MG63 (cell line): Measurements from ENCODE around the gene FBXL16. TPM values are rescaled to one million over a fixed set of nuclear protein-coding genes. Genes with fewer than 3 reads are reported as not detected.
A peak's percentile ranks its signal among the peaks of the same experiment; 100 is the strongest.
"Not testable (repeated sequence)": the region's sequence is repeated elsewhere in the genome, so short reads cannot be mapped to it uniquely, and the experiment has no call there.

Source experiments
- DNase-seq: peaks from one replicate; pipeline ENCODE4 v3.0.0-alpha.2; 2020
- H3K27me3 ChIP-seq: fragments of 250-450 bp; sonication (Bioruptor Pico); 2 replicates; pipeline ENCODE4 v1.5.1; 2020; ENCODE audit warnings: mild to moderate bottlenecking, moderate library complexity
- H3K36me3 ChIP-seq: fragments of 250-450 bp; sonication (Bioruptor Pico); 2 replicates; pipeline ENCODE4 v1.5.1; 2020; ENCODE audit warnings: mild to moderate bottlenecking, moderate library complexity
- H3K4me3 ChIP-seq: fragments of 250-450 bp; sonication (Bioruptor Pico); 2 replicates; pipeline ENCODE4 v1.5.1; 2020; ENCODE audit warnings: mild to moderate bottlenecking, moderate library complexity
- H3K9me3 ChIP-seq: fragments of 250-450 bp; sonication (Bioruptor Pico); 2 replicates; pipeline ENCODE4 v1.5.1; 2020; ENCODE audit warnings: mild to moderate bottlenecking, moderate library complexity
- total RNA-seq: library from RNA; depleted of rRNA; stranded (reverse); fragments of >200 nt; shearing (Covaris generic); gene quantifications from 2 replicates; pipeline ENCODE4 v1.2.3, GENCODE V29; 2014; ENCODE audit warnings: low replicate concordance

FBXL16 gene
- total RNA-seq, 1 experiment from 2014 or later: 0.16 TPM

- H3K27me3 ChIP-seq: no peaks in the 10 kb centered on the region
- H3K9me3 ChIP-seq: no peaks in the 10 kb centered on the region
- no peak for DNase-seq
- no peak overlapping the region for H3K4me3 ChIP-seq
- H3K36me3 ChIP-seq: peaks cover 4% of the 10 kb centered on the region; the same call in 1 of the 2 replicates
Observed at GRCh38 chr16:718389-718788, 12.8 kb upstream of the FBXL16 start.

- no peak overlapping the region for H3K4me3 ChIP-seq
- no peaks in the 10 kb centered on the region for H3K9me3 ChIP-seq
- H3K36me3 ChIP-seq: peaks cover under 1% of the 10 kb centered on the region; the same call in 1 of the 2 replicates
- no peaks in the 10 kb centered on the region for H3K27me3 ChIP-seq
- no peak for DNase-seq
Observed at GRCh38 chr16:717450-718245, 12.0 kb upstream of the FBXL16 start.

- H3K4me3 ChIP-seq: no peak overlapping the region
- H3K9me3 ChIP-seq: no peaks in the 10 kb centered on the region
- H3K27me3 ChIP-seq: no peaks in the 10 kb centered on the region
- H3K36me3 ChIP-seq: no peaks in the 10 kb centered on the region; the same call in 1 of the 2 replicates
- no peak for DNase-seq
Observed at GRCh38 chr16:716768-717325, 11.2 kb upstream of the FBXL16 start.

- Histone ChIP-seq H3K9me3 (no peaks in the 10 kb centered on the region), H3K4me3 (peak overlapping the region; percentile 19), H3K27me3 (peaks cover 3% of the 10 kb centered on the region), H3K36me3 (no peaks in the 10 kb centered on the region)
- DNase-seq: peak; percentile 55
Observed at GRCh38 chr16:716200-716568, 10.6 kb upstream of the FBXL16 start.

GRCh38 chr16:715477-716199 lies 10.0 kb upstream of the FBXL16 start:
- no peak for DNase-seq
- peaks cover 7% of the 10 kb centered on the region for H3K27me3 ChIP-seq
- H3K9me3 ChIP-seq: no peaks in the 10 kb centered on the region
- H3K36me3 ChIP-seq: no peaks in the 10 kb centered on the region
- H3K4me3 ChIP-seq: peak overlapping the region; percentile 48

- H3K4me3 ChIP-seq: peak within 1 kb of the TSS; percentile 48
- DNase-seq: peak; percentile 92
- no peaks in the 10 kb centered on the region for H3K36me3 ChIP-seq
- peaks cover 16% of the 10 kb centered on the region for H3K27me3 ChIP-seq
- no peaks in the 10 kb centered on the region for H3K9me3 ChIP-seq
Observed at GRCh38 chr16:714558-715476, 9.2 kb upstream of the FBXL16 start, which contains the start of gene METRN. METRN (plus strand) TSS chr16:715118; CDS start chr16:715290, 172 bp downstream.

- H3K36me3 ChIP-seq: no peaks in the 10 kb centered on the region
- DNase-seq: no peak
- H3K9me3 ChIP-seq: no peaks in the 10 kb centered on the region
Observed at GRCh38 chr16:714079-714478, 8.5 kb upstream of the FBXL16 start.

GRCh38 chr16:712740-713250 lies 7.2 kb upstream of the FBXL16 start:
- DNase-seq: peak; percentile 75
- not testable (repeated sequence) for H3K36me3 ChIP-seq, H3K4me3 ChIP-seq, H3K9me3 ChIP-seq
- peaks cover 36% of the 10 kb centered on the region for H3K27me3 ChIP-seq

More at GRCh38 chr16:714079-714478, 8.5 kb upstream of the FBXL16 start:
- H3K27me3 ChIP-seq: peaks cover 23% of the 10 kb centered on the region
- H3K4me3 ChIP-seq: no peak overlapping the region

- Histone ChIP-seq H3K4me3 (no peak overlapping the region), H3K27me3 (peaks cover 43% of the 10 kb centered on the region), H3K36me3 (no peaks in the 10 kb centered on the region), H3K9me3 (no peaks in the 10 kb centered on the region)
- DNase-seq: peak; percentile 74
Observed at GRCh38 chr16:711548-712320, 6.1 kb upstream of the FBXL16 start.

GRCh38 chr16:711084-711483 lies 5.5 kb upstream of the FBXL16 start:
- Histone ChIP-seq H3K27me3 (peaks cover 49% of the 10 kb centered on the region), H3K4me3 (no peak overlapping the region), H3K36me3 (no peaks in the 10 kb centered on the region), H3K9me3 (no peaks in the 10 kb centered on the region)
- DNase-seq: no peak

- peaks cover 51% of the 10 kb centered on the region for H3K27me3 ChIP-seq
- no peak overlapping the region for H3K4me3 ChIP-seq
- DNase-seq: no peak
- no peaks in the 10 kb centered on the region for H3K9me3 ChIP-seq
- H3K36me3 ChIP-seq: no peaks in the 10 kb centered on the region
Observed at GRCh38 chr16:710500-711075, 5.0 kb upstream of the FBXL16 start.

- peak; percentile 63 for DNase-seq
- no peaks in the 10 kb centered on the region for H3K9me3 ChIP-seq
- peaks cover 54% of the 10 kb centered on the region for H3K27me3 ChIP-seq
- H3K4me3 ChIP-seq: no peak overlapping the region
- H3K36me3 ChIP-seq: no peaks in the 10 kb centered on the region
Observed at GRCh38 chr16:709566-710499, 4.2 kb upstream of the FBXL16 start.

GRCh38 chr16:708959-709358 lies 3.4 kb upstream of the FBXL16 start:
- DNase-seq: no peak
- Histone ChIP-seq H3K36me3 (no peaks in the 10 kb centered on the region), H3K9me3 (no peaks in the 10 kb centered on the region), H3K27me3 (peaks cover 60% of the 10 kb centered on the region), H3K4me3 (no peak overlapping the region)

GRCh38 chr16:708019-708418 lies 2.4 kb upstream of the FBXL16 start:
- H3K27me3 ChIP-seq: peaks cover 69% of the 10 kb centered on the region
- DNase-seq: no peak
- H3K36me3 ChIP-seq: no peaks in the 10 kb centered on the region
- no peak overlapping the region for H3K4me3 ChIP-seq
- no peaks in the 10 kb centered on the region for H3K9me3 ChIP-seq
